GM23248 (cell line): ENCODE results near the gene FBXO34. TPM values are rescaled to one million over a fixed set of nuclear protein-coding genes. Genes with fewer than 3 reads are reported as not detected.

Experiments used
- DNase-seq: peaks from one replicate; pipeline ENCODE4 v3.0.0-alpha.2; 2015
- H2AFZ ChIP-seq: fragments of 200-600 bp; sonication (generic); 2 replicates; pipeline ENCODE4 v1.6.1; 2016; ENCODE audit warnings: antibody characterized with exemption
- H3F3A ChIP-seq: fragments of 200-600 bp; sonication (generic); 2 replicates; pipeline ENCODE4 v1.6.1; 2016; ENCODE audit warnings: mild to moderate bottlenecking, antibody characterized with exemption, mixed run types; ENCODE audit not compliant: insufficient read depth
- H3K27ac ChIP-seq: fragments of 200-600 bp; sonication (generic); 2 replicates; pipeline ENCODE4 v1.5.1; 2016; ENCODE audit warnings: mild to moderate bottlenecking
- H3K27me3 ChIP-seq: fragments of 200-600 bp; sonication (generic); replicated peaks from 2 replicates; pipeline ENCODE4 v1.6.1; 2016; ENCODE audit warnings: mild to moderate bottlenecking; ENCODE audit not compliant: insufficient read depth
- H3K36me3 ChIP-seq: fragments of 200-600 bp; sonication (generic); 2 replicates; pipeline ENCODE4 v1.6.1; 2016; ENCODE audit warnings: low read depth, mild to moderate bottlenecking
- H3K4me1 ChIP-seq: fragments of 200-600 bp; sonication (generic); 2 replicates; pipeline ENCODE4 v1.6.1; 2016; ENCODE audit warnings: mild to moderate bottlenecking; ENCODE audit not compliant: insufficient read depth
- H3K4me2 ChIP-seq: fragments of 200-600 bp; sonication (generic); one replicate; pipeline ENCODE4 v1.6.1; 2016; ENCODE audit warnings: mild to moderate bottlenecking; ENCODE audit not compliant: unreplicated experiment
- H3K4me3 ChIP-seq: fragments of 200-600 bp; sonication (generic); 2 replicates; pipeline ENCODE4 v1.5.1; 2016; ENCODE audit warnings: mild to moderate bottlenecking
- H3K79me2 ChIP-seq: fragments of 200-600 bp; sonication (generic); 2 replicates; pipeline ENCODE4 v1.6.1; 2016; ENCODE audit warnings: mild to moderate bottlenecking; ENCODE audit not compliant: insufficient read depth
- H3K9ac ChIP-seq: fragments of 200-600 bp; sonication (generic); 2 replicates; pipeline ENCODE4 v1.6.1; 2016; ENCODE audit warnings: mild to moderate bottlenecking
- H3K9me2 ChIP-seq: fragments of 200-600 bp; sonication (generic); 2 replicates; pipeline ENCODE4 v1.6.1; 2016; ENCODE audit warnings: mixed run types, mild to moderate bottlenecking, moderate library complexity; ENCODE audit not compliant: insufficient read depth
- H3K9me3 ChIP-seq: fragments of 200-600 bp; sonication (generic); one replicate; pipeline ENCODE4 v1.6.1; 2017; ENCODE audit warnings: low read depth
- H4K20me1 ChIP-seq: fragments of 200-600 bp; sonication (generic); 2 replicates; pipeline ENCODE4 v1.6.0; 2016; ENCODE audit not compliant: insufficient read depth
- EZH2 ChIP-seq: fragments of 200-600 bp; sonication (generic); IDR thresholded peaks from 2 replicates; pipeline ENCODE4 v1.6.1; 2018; ENCODE audit warnings: antibody characterized with exemption, mild to moderate bottlenecking; ENCODE audit not compliant: insufficient read depth, poor library complexity, severe bottlenecking
- WGBS, 2 experiments: methylation state at CpG; one replicate each; pipeline ENCODE4 v1.1.6; 2015 to 2017; ENCODE audit warnings: low lambda C conversion rate in 2 of 2, low coverage in 1 of 2; ENCODE audit errors: missing lambda C conversion rate in 2 of 2; 5-methylcytosine and 5-hydroxymethylcytosine counted together
- in situ Hi-C: fragments of 300-500 bp; cut with MboI; formaldehyde crosslinking; loops from 2 replicates; pipeline ENCODE4 v1.15.0; 2020
- polyA plus RNA-seq: library from polyadenylated mRNA; unstranded; fragments of >200 nt; fragmentation: Nextera tagmentation; extraction: Ambion mirVana; gene quantifications from 2 replicates; pipeline ENCODE4 v1.2.1, GENCODE V29; 2016
- small RNA-seq: library from RNA; depleted of rRNA; stranded (forward); fragments of <200 nt; gene quantifications from one replicate; pipeline ENCODE3, GENCODE V24; 2014; ENCODE audit warnings: low read depth, low replicate concordance
- total RNA-seq: library from RNA; depleted of rRNA; stranded (reverse); fragments of >200 nt; shearing (Covaris generic); gene quantifications from 2 replicates; pipeline ENCODE4 v1.2.3, GENCODE V29; 2014; rRNA removed

The FBXO34 gene
- total and polyA plus RNA-seq, 2 experiments from 2014 or later: 10.2 to 10.5 TPM

- Histone ChIP-seq H3K9me2 (no peaks in the 10 kb centered on the region), H3K27me3 (no peaks in the 10 kb centered on the region), H3K27ac (no peak overlapping the region), H3K4me1 (peaks cover 17% of the 10 kb centered on the region), H3F3A (no peaks in the 10 kb centered on the region; the same call in 1 of the 2 replicates), H3K4me3 (no peak overlapping the region), H3K79me2 (peaks cover 88% of the 10 kb centered on the region), H3K4me2 (no peak overlapping the region), H3K9me3 (no peaks in the 10 kb centered on the region), H2AFZ (no peak overlapping the region), H4K20me1 (no peaks in the 10 kb centered on the region), H3K36me3 (no peaks in the 10 kb centered on the region), H3K9ac (no peak overlapping the region)
- in situ Hi-C loops: no loop called here
- no peak for DNase-seq
- 93 to 95% methylated on average over 6 of the region's 6 CpGs for WGBS, 2 experiments
- no peak for TF ChIP-seq EZH2
These were observed 130.5 kb downstream of the FBXO34 start for GRCh38 chr14:55401751-55402150.

Small RNA genes lying within 50 kb of the gene (small RNA-seq; reads per million reads assigned to genes)
- gene AL356801.1: not detected

Other genes with a start within 250 kb of the FBXO34 start
- gene WDHD1, start 244.3 kb upstream of the FBXO34 start, total RNA-seq: 6.3 and 9.6 TPM in 2 replicates
- 6.6 and 7.5 TPM in 2 replicates for gene WDHD1, start 244.3 kb upstream of the FBXO34 start, polyA plus RNA-seq
- 15.7 TPM in 2 replicates for gene SOCS4, start 244.2 kb upstream of the FBXO34 start, total RNA-seq
- gene SOCS4, start 244.2 kb upstream of the FBXO34 start, polyA plus RNA-seq: 7.4 and 7.7 TPM in 2 replicates
- 79.4 and 92.6 TPM in 2 replicates for gene MAPK1IP1L, start 219.8 kb upstream of the FBXO34 start, total RNA-seq
- 89.0 and 92.5 TPM in 2 replicates for gene MAPK1IP1L, start 219.8 kb upstream of the FBXO34 start, polyA plus RNA-seq
- 297 and 363 TPM in 2 replicates for gene LGALS3, start 142.2 kb upstream of the FBXO34 start, total RNA-seq
- gene LGALS3, start 142.2 kb upstream of the FBXO34 start, polyA plus RNA-seq: 541 and 553 TPM in 2 replicates
- 11.0 and 13.5 TPM in 2 replicates for gene DLGAP5, start 79.8 kb upstream of the FBXO34 start, total RNA-seq
- 15.5 and 17.8 TPM in 2 replicates for gene DLGAP5, start 79.8 kb upstream of the FBXO34 start, polyA plus RNA-seq
- 14.7 and 14.9 TPM in 2 replicates for gene ATG14, start 140.4 kb downstream of the FBXO34 start, total RNA-seq
- gene ATG14, start 140.4 kb downstream of the FBXO34 start, polyA plus RNA-seq: 3.8 TPM in 2 replicates
- not detected in 2 replicates for gene TBPL2, start 169.2 kb downstream of the FBXO34 start, total RNA-seq
- gene TBPL2, start 169.2 kb downstream of the FBXO34 start, polyA plus RNA-seq: not detected in 2 replicates